ENCODE measurements around the gene IFNL4.
"Not testable (repeated sequence)": the region's sequence is repeated elsewhere in the genome, so short reads cannot be mapped to it uniquely, and the experiment has no call there.

The IFNL4 gene

GRCh38 chr19:39248806-39249205, at the start of gene IFNL4:
Gene IFNL4, minus strand, starts transcription at chr19:39248856.
- DNase-seq = no peak

- DNase-seq = peak; percentile 64 to 73
Measured at GRCh38 chr19:39297931-39298634, 49.4 kb upstream of the IFNL4 start.

GRCh38 chr19:39296906-39297305, 48.2 kb upstream of the IFNL4 start:
- DNase-seq = no peak

- no peak for DNase-seq
Measured at GRCh38 chr19:39296055-39296645, 47.5 kb upstream of the IFNL4 start, which contains the start of gene IFNL1. Gene IFNL1, plus strand, starts transcription at chr19:39296407. Its CDS starts 15 bp downstream, at chr19:39296422.

GRCh38 chr19:39293394-39293793, 44.7 kb upstream of the IFNL4 start:
- no peak for DNase-seq

GRCh38 chr19:39284032-39284431, 35.4 kb upstream of the IFNL4 start:
- DNase-seq = no peak

GRCh38 chr19:39282021-39282420, 33.4 kb upstream of the IFNL4 start:
- no peak for DNase-seq

- no peak for DNase-seq
Measured at GRCh38 chr19:39277598-39277997, 28.9 kb upstream of the IFNL4 start.

GRCh38 chr19:39276740-39277139, 28.1 kb upstream of the IFNL4 start:
- no peak for DNase-seq

GRCh38 chr19:39275578-39275977, 26.9 kb upstream of the IFNL4 start:
- DNase-seq = no peak

- DNase-seq = not testable (repeated sequence)
Measured at GRCh38 chr19:39273859-39274258, 25.2 kb upstream of the IFNL4 start.

GRCh38 chr19:39270036-39270871, 21.6 kb upstream of the IFNL4 start:
- no peak for DNase-seq

- DNase-seq = not testable (repeated sequence)
Measured at GRCh38 chr19:39269369-39269768, 20.7 kb upstream of the IFNL4 start.

- DNase-seq = not testable (repeated sequence)
Measured at GRCh38 chr19:39268531-39269223, 20.0 kb upstream of the IFNL4 start.

- not testable (repeated sequence) for DNase-seq
Measured at GRCh38 chr19:39268085-39268484, 19.4 kb upstream of the IFNL4 start, which contains the start of gene IFNL2. Gene IFNL2, plus strand, starts transcription at chr19:39268396. Its CDS starts 173 bp downstream, at chr19:39268569.

GRCh38 chr19:39265321-39265916, 16.8 kb upstream of the IFNL4 start:
- peak; percentile 24 to 31 for DNase-seq

GRCh38 chr19:39264306-39265290, 15.9 kb upstream of the IFNL4 start:
- DNase-seq = peak in 1 of 2 experiments; percentile 28

- no peak for DNase-seq
Measured at GRCh38 chr19:39263912-39264305, 15.3 kb upstream of the IFNL4 start.

- no peak for DNase-seq
Measured at GRCh38 chr19:39262496-39262895, 13.8 kb upstream of the IFNL4 start.

- DNase-seq = no peak
Measured at GRCh38 chr19:39261704-39262103, 13.0 kb upstream of the IFNL4 start.

- DNase-seq = no peak
Measured at GRCh38 chr19:39257227-39257626, 8.6 kb upstream of the IFNL4 start.
